Heart right ventricle (tissue), 16 donors: ENCODE results near the gene STX1B. TPM values are rescaled to one million over a fixed set of nuclear protein-coding genes. Genes with fewer than 3 reads are reported as not detected.
"Not testable (repeated sequence)": the region's sequence is repeated elsewhere in the genome, so short reads cannot be mapped to it uniquely, and the experiment has no call there.

Source experiments
- ATAC-seq, 8 donors: fragments of 200-7000 bp; cut with Tn5 transposase; one replicate each; pipeline ENCODE4 v1.9.1; 2020; ENCODE audit warnings: mild to moderate bottlenecking in 8 of 8, moderate library complexity in 8 of 8, moderate number of reproducible peaks in 1 of 8
- DNase-seq, 2 donors: peaks; one replicate each; pipeline ENCODE4 v3.0.0-alpha.2; 2020
- H3K27ac ChIP-seq, 10 donors: fragments of 200-600 bp; sonication (generic) in 2 of 10; one replicate each; pipeline versions ENCODE4 v1.5.0 to v1.8.0; 2020 to 2022; ENCODE audit warnings: mild to moderate bottlenecking in 3 of 10
- H3K27me3 ChIP-seq, 7 donors: fragments of 200-600 bp; one replicate each; pipeline ENCODE4 v1.8.0; 2021 to 2022; ENCODE audit warnings: mild to moderate bottlenecking in 2 of 7
- H3K36me3 ChIP-seq, 9 donors: fragments of 200-600 bp; sonication (generic) in 1 of 9; one replicate each; pipeline versions ENCODE4 v1.5.0 to v1.8.0; 2020 to 2022; ENCODE audit warnings: mild to moderate bottlenecking in 2 of 9
- H3K4me1 ChIP-seq, 9 donors: fragments of 200-600 bp; sonication (generic) in 1 of 9; one replicate each; pipeline versions ENCODE4 v1.5.0 to v1.8.0; 2020 to 2022; ENCODE audit warnings: mild to moderate bottlenecking in 4 of 9
- H3K4me3 ChIP-seq, 10 donors: fragments of 200-600 bp; sonication (generic) in 2 of 10; one replicate each; pipeline versions ENCODE4 v1.5.0 to v1.8.0; 2020 to 2022; ENCODE audit warnings: mild to moderate bottlenecking in 7 of 10, moderate library complexity in 2 of 10
- H3K9me3 ChIP-seq, 11 donors: fragments of 200-600 bp in 10 of 11; sonication (generic) in 2 of 11; one replicate each; pipeline versions ENCODE4 v1.5.0 to v1.8.0; 2013 to 2022; ENCODE audit warnings: mild to moderate bottlenecking in 2 of 11, control low read depth in 1 of 11, moderate library complexity in 1 of 11
- CTCF ChIP-seq, 9 donors: fragments of 200-600 bp; sonication (generic) in 2 of 9; IDR thresholded peaks; one replicate each; pipeline versions ENCODE4 v1.5.0 to v1.8.0; 2021 to 2022; ENCODE audit warnings: antibody characterized with exemption in 9 of 9, mild to moderate bottlenecking in 5 of 9, moderate library complexity in 1 of 9
- WGBS, 2 donors: extraction: QIAGEN DNeasy Blood & Tissue Kit; methylation state at CpG; one replicate each; pipeline ENCODE4 v1.1.7; 2013; ENCODE audit warnings: inconsistent platforms in 1 of 2; 5-methylcytosine and 5-hydroxymethylcytosine counted together
- intact Hi-C, 10 donors: fragments of 100-400 bp; cut with DNase I; formaldehyde crosslinking; loops; one replicate each; pipeline versions ENCODE4 v1.11.1 to v1.14.2; 2022
- polyA plus RNA-seq, 2 donors: library from polyadenylated mRNA; stranded (reverse); fragments of 200-250 nt; gene quantifications; one replicate each; pipeline ENCODE4 v1.2.3, GENCODE V29; 2013
- total RNA-seq, 10 donors: library from RNA; stranded (reverse); fragmentation: NEBNext Ultra II Directional in 3 of 10; extraction: Animal tissue kit (Norgen Biotek cat#: 25700) in 3 of 10; gene quantifications; one replicate each; pipeline versions ENCODE4 v1.2.1 to v1.2.4, GENCODE V29; 2021 to 2023
- donor health status: Arrhythmogenic right ventricular cardiomyopathy.
- donor health status: ischemic (EF 13 %, LVEDD 7.1; RV severe dilation, severe dysfunction).
- donor health status: healthy with polysubstance abuse.
- donor health status: DM: no; HTN: yes; CAD: no.
- donor health status: DM: no; HTN: no; CAD: no.
- donor health status: ischemic (EF 25% LVEDD 6.9; RV normal size, moderate dysfunction).
- donor health status: ischemic (EF 25% LVEDD 5.7; RV mildly dilated, moderate dysfunction).
- donor health status: healthy.
- donor health status: DM: yes; HTN: yes; CAD: no.
- donor health status: Ischemic cardiomyopathy.
- donor health status: ischemic (EF 35%, LVEDD 5.7; RV mildly dilated, moderate dysfunction).
- donor health status: nonischemic (EF 11% LVEDD 7.7; RV severe dilation, severe dysfunction).
- donor health status: DM: yes; HTN: yes; CAD: no.
- donor health status: PGD.
- donor health status: ischemic (EF 29% LVEDD 5.4; RV normal size, mild dysfunction).
- donor health status: nonischemic (EF 23%, LVEDD 6.1; RV moderate dilation, normal function).

The STX1B gene
- total and polyA plus RNA-seq, 12 donors: 0.07 to 2.3 (median 0.90) TPM

GRCh38 chr16:30946671-30947540, 63.5 kb downstream of the STX1B start:
- intact Hi-C loops: no loop called here
- no peak for DNase-seq
- Histone ChIP-seq H3K4me1 (peaks cover 11 to 39% (median 29%) of the 10 kb centered on the region in 9 donors), H3K27ac (no peak overlapping the region), H3K9me3 (no peaks in the 10 kb centered on the region), H3K36me3 (peaks cover 0 to 36% (median 0%) of the 10 kb centered on the region in 9 donors), H3K27me3 (no peaks in the 10 kb centered on the region), H3K4me3 (no peak overlapping the region)
- ATAC-seq: no peak
- 91 to 94% methylated on average over 38 of the region's 38 CpGs for WGBS, 2 donors
- TF ChIP-seq CTCF (IDR thresholded peaks at IDR 0.05): no peak

- no peak overlapping the region for H3K27ac ChIP-seq
- intact Hi-C loops: no loop called here
- no peak for DNase-seq
- no peak for ATAC-seq
- no peaks in the 10 kb centered on the region for H3K9me3 ChIP-seq
- TF ChIP-seq CTCF (IDR thresholded peaks at IDR 0.05): no peak
- H3K27me3 ChIP-seq: no peaks in the 10 kb centered on the region
- no peak overlapping the region for H3K4me3 ChIP-seq
- peaks cover 0 to 52% (median 0%) of the 10 kb centered on the region in 9 donors for H3K36me3 ChIP-seq
- peaks cover 0 to 18% (median 8%) of the 10 kb centered on the region in 9 donors for H3K4me1 ChIP-seq
These were observed 66.1 kb downstream of the STX1B start for GRCh38 chr16:30944352-30944751.

- H3K27me3 ChIP-seq: no peaks in the 10 kb centered on the region
- intact Hi-C loops: no loop called here
- H3K4me3 ChIP-seq: no peak overlapping the region
- H3K27ac ChIP-seq: no peak overlapping the region
- H3K36me3 ChIP-seq: peaks cover 0 to 62% (median 0%) of the 10 kb centered on the region in 9 donors
- DNase-seq (no peak), ATAC-seq (no peak)
- WGBS, 2 donors: 87 to 91% methylated on average over 4 of the region's 4 CpGs
- no peaks in the 10 kb centered on the region for H3K9me3 ChIP-seq
- TF ChIP-seq CTCF (IDR thresholded peaks at IDR 0.05): no peak
- H3K4me1 ChIP-seq: peaks cover 0 to 23% (median 8%) of the 10 kb centered on the region in 9 donors
These were observed 68.0 kb downstream of the STX1B start for GRCh38 chr16:30942426-30942806.

- Histone ChIP-seq H3K9me3 (no peaks in the 10 kb centered on the region), H3K27me3 (no peaks in the 10 kb centered on the region), H3K27ac (no peak overlapping the region), H3K4me1 (peaks cover 0 to 24% (median 8%) of the 10 kb centered on the region in 9 donors), H3K4me3 (no peak overlapping the region), H3K36me3 (peaks cover 0 to 63% (median 0%) of the 10 kb centered on the region in 9 donors)
- TF ChIP-seq CTCF (IDR thresholded peaks at IDR 0.05): peak; percentile 75 to 92 (median 88)
- intact Hi-C loops: no loop called here
- ATAC-seq (peak; percentile 82 to 92 (median 88)), DNase-seq (peak; percentile 71 to 73)
- WGBS, 2 donors: 24 to 27% methylated on average over 15 of the region's 15 CpGs
These were observed 68.6 kb downstream of the STX1B start for GRCh38 chr16:30941600-30942425.

- H3K4me1 ChIP-seq: peaks cover 0 to 28% (median 8%) of the 10 kb centered on the region in 9 donors
- intact Hi-C loops, H3K4me3 ChIP-seq, H3K9me3 ChIP-seq, H3K27ac ChIP-seq, H3K27me3 ChIP-seq, DNase-seq, ATAC-seq: not testable (repeated sequence)
- peaks cover 0 to 61% (median 0%) of the 10 kb centered on the region in 9 donors for H3K36me3 ChIP-seq
- 94 to 95% methylated on average over 8 of the region's 8 CpGs for WGBS, 2 donors
These were observed 70.9 kb downstream of the STX1B start for GRCh38 chr16:30939571-30939970.
